Neural cell (in vitro differentiated cells): ENCODE data around the gene TNFAIP1. TPM values are rescaled to one million over a fixed set of nuclear protein-coding genes. Genes with fewer than 3 reads are reported as not detected.

Source experiments
- H2AFZ ChIP-seq: fragments of 200-600, 300-800 bp; sonication (generic), shearing (Covaris generic); 2 replicates; pipeline ENCODE4 v1.6.0; 2014; ENCODE audit warnings: low read depth, mild to moderate bottlenecking, antibody characterized with exemption, low read length, moderate library complexity
- H3F3A ChIP-seq: fragments of 200-600 bp; shearing (Covaris generic); 2 replicates; pipeline ENCODE4 v1.6.1; 2016; ENCODE audit warnings: mild to moderate bottlenecking, moderate library complexity, mixed read lengths, antibody characterized with exemption, low read length; ENCODE audit not compliant: insufficient read depth, poor library complexity, severe bottlenecking
- H3K27ac ChIP-seq: fragments of 200-600, 300-800 bp; sonication (generic), shearing (Covaris generic); 2 replicates; pipeline ENCODE4 v1.5.1; 2014; ENCODE audit warnings: mild to moderate bottlenecking, low read length, moderate library complexity
- H3K27me3 ChIP-seq: fragments of 300-800, 200-600 bp; sonication (generic), shearing (Covaris generic); 2 replicates; pipeline ENCODE4 v1.6.0; 2014; ENCODE audit warnings: mild to moderate bottlenecking, low read depth, low read length, moderate library complexity; ENCODE audit not compliant: insufficient read depth
- H3K36me3 ChIP-seq: fragments of 300-800, 200-600 bp; sonication (generic), shearing (Covaris generic); 2 replicates; pipeline ENCODE4 v1.5.1; 2014; ENCODE audit warnings: mild to moderate bottlenecking, antibody characterized with exemption, low read length, moderate library complexity; ENCODE audit not compliant: insufficient read depth
- H3K4me2 ChIP-seq: fragments of 300-800, 200-600 bp; sonication (generic), shearing (Covaris generic); 2 replicates; pipeline ENCODE4 v1.6.0; 2014; ENCODE audit warnings: mild to moderate bottlenecking, low read length
- H3K4me3 ChIP-seq: fragments of 300-800, 200-600 bp; sonication (generic), shearing (Covaris generic); 2 replicates; pipeline ENCODE4 v1.5.1; 2014; ENCODE audit warnings: mild to moderate bottlenecking, low read length, moderate library complexity
- H3K79me2 ChIP-seq: fragments of 200-600 bp; shearing (Covaris generic); replicated peaks from 2 replicates; pipeline ENCODE4 v1.6.0; 2014; ENCODE audit warnings: mild to moderate bottlenecking, low read length, moderate library complexity; ENCODE audit not compliant: insufficient read depth
- H3K9ac ChIP-seq: fragments of 300-800, 200-600 bp; sonication (generic), shearing (Covaris generic); 2 replicates; pipeline ENCODE4 v1.6.1; 2016; ENCODE audit warnings: mild to moderate bottlenecking, low read length, mixed read lengths
- H3K9me2 ChIP-seq: fragments of 200-600 bp; shearing (Covaris generic); 2 replicates; pipeline ENCODE4 v1.6.1; 2016; ENCODE audit warnings: mild to moderate bottlenecking, low read length, mixed read lengths; ENCODE audit not compliant: insufficient read depth
- H3K9me3 ChIP-seq: fragments of 200-600, 300-800 bp; sonication (generic), shearing (Covaris generic); 2 replicates; pipeline ENCODE4 v1.6.1; 2016; ENCODE audit warnings: mild to moderate bottlenecking, mixed run types, low read length, moderate library complexity, mixed read lengths
- H4K20me1 ChIP-seq: fragments of 200-600 bp; shearing (Covaris generic); 2 replicates; pipeline ENCODE4 v1.6.1; 2016; ENCODE audit warnings: mild to moderate bottlenecking, mixed run types; ENCODE audit not compliant: insufficient read depth
- EP300 ChIP-seq: fragments of 450-650 bp; conservative IDR thresholded peaks from 2 replicates; pipeline ENCODE4 v1.6.1; 2014; ENCODE audit warnings: antibody characterized with exemption, mild to moderate bottlenecking, moderate library complexity; ENCODE audit not compliant: poor library complexity, severe bottlenecking
- EZH2 ChIP-seq: fragments of 200-600, 300-800 bp; shearing (Covaris generic), sonication (generic); IDR thresholded peaks from 2 replicates; pipeline ENCODE4 v1.6.1; 2014; ENCODE audit warnings: antibody characterized with exemption, low read length, borderline replicate concordance, mild to moderate bottlenecking; ENCODE audit not compliant: insufficient read depth, poor library complexity, severe bottlenecking
- MXI1 ChIP-seq: fragments of 450-650 bp; conservative IDR thresholded peaks from 2 replicates; pipeline ENCODE4 v1.6.1; 2014; ENCODE audit warnings: antibody characterized with exemption, mild to moderate bottlenecking; ENCODE audit not compliant: poor library complexity, severe bottlenecking
- POLR2AphosphoS5 ChIP-seq: IDR thresholded peaks from 2 replicates; pipeline ENCODE4 v1.6.1; 2012
- RAD21 ChIP-seq: fragments of 450-650 bp; conservative IDR thresholded peaks from 2 replicates; pipeline ENCODE4 v1.6.1; 2014; ENCODE audit warnings: antibody characterized with exemption, mild to moderate bottlenecking, moderate library complexity
- REST ChIP-seq: IDR thresholded peaks from 2 replicates; pipeline ENCODE4 v1.6.1; 2012; ENCODE audit warnings: borderline replicate concordance
- SMC3 ChIP-seq: fragments of 450-650 bp; conservative IDR thresholded peaks from 2 replicates; pipeline ENCODE4 v1.6.1; 2014; ENCODE audit warnings: antibody characterized with exemption, mild to moderate bottlenecking, moderate library complexity; ENCODE audit not compliant: poor library complexity
- TAF1 ChIP-seq: IDR thresholded peaks from 2 replicates; pipeline ENCODE4 v1.6.1; 2012; ENCODE audit warnings: low read depth
- polyA plus RNA-seq: library from polyadenylated mRNA; depleted of rRNA; stranded (reverse); fragments of >200 nt; gene quantifications from 2 replicates; pipeline ENCODE4 v1.2.3, GENCODE V29; 2014

The TNFAIP1 gene
- polyA plus RNA-seq, 1 donor from 2014 or later: 40.8 TPM

- no peaks in the 10 kb centered on the region for H4K20me1 ChIP-seq
- H3K9me2 ChIP-seq: no peaks in the 10 kb centered on the region
- H3K27me3 ChIP-seq: no peaks in the 10 kb centered on the region
- H3K9me3 ChIP-seq: no peaks in the 10 kb centered on the region
- no peak overlapping the region for H2AFZ ChIP-seq
- peak overlapping the region; percentile 84 for H3K4me3 ChIP-seq
- no peak overlapping the region for H3K27ac ChIP-seq
- H3K9ac ChIP-seq: peak overlapping the region; percentile 51
- H3K36me3 ChIP-seq: no peaks in the 10 kb centered on the region
- no peak for TF ChIP-seq TAF1
- no peak for TF ChIP-seq POLR2AphosphoS5
- TF ChIP-seq RAD21: no peak
- no peak for TF ChIP-seq REST
- TF ChIP-seq EP300: no peak
- H3F3A ChIP-seq: no peaks in the 10 kb centered on the region
- H3K4me2 ChIP-seq: no peak overlapping the region
- H3K79me2 ChIP-seq: peaks cover 29% of the 10 kb centered on the region
Measured at GRCh38 chr17:28317099-28317965, 18.2 kb upstream of the TNFAIP1 start.

GRCh38 chr17:28317966-28318758 lies 17.4 kb upstream of the TNFAIP1 start:
- Histone ChIP-seq H3K9ac (peak overlapping the region; percentile 51), H3K27me3 (no peaks in the 10 kb centered on the region), H3K79me2 (peaks cover 37% of the 10 kb centered on the region), H3K9me3 (no peaks in the 10 kb centered on the region), H3K9me2 (no peaks in the 10 kb centered on the region), H3F3A (no peaks in the 10 kb centered on the region), H3K4me3 (peak overlapping the region; percentile 84), H2AFZ (peak overlapping the region; percentile 30), H3K27ac (peak overlapping the region; percentile 18), H4K20me1 (no peaks in the 10 kb centered on the region), H3K36me3 (no peaks in the 10 kb centered on the region), H3K4me2 (peak overlapping the region; percentile 76)
- TF ChIP-seq MXI1: no peak
- TF ChIP-seq TAF1: peak; percentile 7

- peak within 1 kb of the TSS; percentile 36 for H2AFZ ChIP-seq
- no peaks in the 10 kb centered on the region for H4K20me1 ChIP-seq
- H3F3A ChIP-seq: no peaks in the 10 kb centered on the region
- no peaks in the 10 kb centered on the region for H3K9me2 ChIP-seq
- peak within 1 kb of the TSS; percentile 67 for H3K9ac ChIP-seq
- peak within 1 kb of the TSS; percentile 62 for H3K27ac ChIP-seq
- H3K9me3 ChIP-seq: no peaks in the 10 kb centered on the region
- no peaks in the 10 kb centered on the region for H3K36me3 ChIP-seq
- peak within 1 kb of the TSS; percentile 84 for H3K4me3 ChIP-seq
- peak within 1 kb of the TSS; percentile 92 for H3K4me2 ChIP-seq
- no peaks in the 10 kb centered on the region for H3K27me3 ChIP-seq
- peaks cover 43% of the 10 kb centered on the region for H3K79me2 ChIP-seq
- peak; percentile 12 for TF ChIP-seq REST
- peak; percentile 31 for TF ChIP-seq EP300
- TF ChIP-seq POLR2AphosphoS5: peak; percentile 54
- peak; percentile 98 for TF ChIP-seq MXI1
- no peak for TF ChIP-seq EZH2
- peak; percentile 43 for TF ChIP-seq RAD21
- TF ChIP-seq TAF1: peak; percentile 32
- TF ChIP-seq SMC3: peak; percentile 52
Measured at GRCh38 chr17:28318759-28319597, 16.6 kb upstream of the TNFAIP1 start, which contains the start of gene TMEM97. TMEM97 (plus strand) TSS chr17:28319200; CDS start chr17:28319240, 40 bp downstream.
